HFF-Myc (cell line): ENCODE measurements around the gene FBXL17.

Experiments used
- DNase-seq: peaks from one replicate; pipeline ENCODE4 v3.0.0-alpha.2; 2011; ENCODE audit warnings: low read depth; ENCODE audit errors: extremely low read depth
- H3K4me3 ChIP-seq: replicated peaks from 2 replicates; pipeline ENCODE4 v1.5.1; 2011; ENCODE audit warnings: low read depth, mild to moderate bottlenecking, control low read depth, low read length
- TF ChIP-seq, protein P1 (sequence below): IDR thresholded peaks from 2 replicates; pipeline ENCODE4 v1.5.1; 2012; ENCODE audit warnings: mild to moderate bottlenecking, low read depth, low read length, control low read depth; ENCODE audit errors: missing control alignments

FBXL17 gene

DNA sequence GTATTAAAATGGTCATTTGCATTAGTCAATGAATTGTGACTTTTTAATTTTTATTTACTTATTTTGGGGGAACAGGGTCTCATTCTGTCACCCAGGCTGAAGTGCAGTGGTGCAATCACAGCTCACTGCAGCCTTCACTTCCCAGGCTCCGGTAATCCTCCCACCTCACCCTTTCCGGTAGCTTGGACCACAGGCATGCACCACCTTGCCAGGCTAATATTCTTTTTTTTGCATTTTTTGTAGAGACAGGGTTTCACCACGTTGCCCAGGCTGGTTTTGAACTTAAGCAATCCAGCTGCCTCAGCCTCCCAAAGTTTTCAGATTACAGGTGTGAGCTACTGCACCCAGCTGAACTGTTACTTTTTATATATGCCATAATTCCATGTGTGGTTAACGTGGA lies 143.4 kb downstream of the FBXL17 start:
- TF ChIP-seq, protein P1, sequence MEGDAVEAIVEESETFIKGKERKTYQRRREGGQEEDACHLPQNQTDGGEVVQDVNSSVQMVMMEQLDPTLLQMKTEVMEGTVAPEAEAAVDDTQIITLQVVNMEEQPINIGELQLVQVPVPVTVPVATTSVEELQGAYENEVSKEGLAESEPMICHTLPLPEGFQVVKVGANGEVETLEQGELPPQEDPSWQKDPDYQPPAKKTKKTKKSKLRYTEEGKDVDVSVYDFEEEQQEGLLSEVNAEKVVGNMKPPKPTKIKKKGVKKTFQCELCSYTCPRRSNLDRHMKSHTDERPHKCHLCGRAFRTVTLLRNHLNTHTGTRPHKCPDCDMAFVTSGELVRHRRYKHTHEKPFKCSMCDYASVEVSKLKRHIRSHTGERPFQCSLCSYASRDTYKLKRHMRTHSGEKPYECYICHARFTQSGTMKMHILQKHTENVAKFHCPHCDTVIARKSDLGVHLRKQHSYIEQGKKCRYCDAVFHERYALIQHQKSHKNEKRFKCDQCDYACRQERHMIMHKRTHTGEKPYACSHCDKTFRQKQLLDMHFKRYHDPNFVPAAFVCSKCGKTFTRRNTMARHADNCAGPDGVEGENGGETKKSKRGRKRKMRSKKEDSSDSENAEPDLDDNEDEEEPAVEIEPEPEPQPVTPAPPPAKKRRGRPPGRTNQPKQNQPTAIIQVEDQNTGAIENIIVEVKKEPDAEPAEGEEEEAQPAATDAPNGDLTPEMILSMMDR, result no peak
- DNase-seq, result no peak
- no peak overlapping the region for H3K4me3 ChIP-seq

DNA sequence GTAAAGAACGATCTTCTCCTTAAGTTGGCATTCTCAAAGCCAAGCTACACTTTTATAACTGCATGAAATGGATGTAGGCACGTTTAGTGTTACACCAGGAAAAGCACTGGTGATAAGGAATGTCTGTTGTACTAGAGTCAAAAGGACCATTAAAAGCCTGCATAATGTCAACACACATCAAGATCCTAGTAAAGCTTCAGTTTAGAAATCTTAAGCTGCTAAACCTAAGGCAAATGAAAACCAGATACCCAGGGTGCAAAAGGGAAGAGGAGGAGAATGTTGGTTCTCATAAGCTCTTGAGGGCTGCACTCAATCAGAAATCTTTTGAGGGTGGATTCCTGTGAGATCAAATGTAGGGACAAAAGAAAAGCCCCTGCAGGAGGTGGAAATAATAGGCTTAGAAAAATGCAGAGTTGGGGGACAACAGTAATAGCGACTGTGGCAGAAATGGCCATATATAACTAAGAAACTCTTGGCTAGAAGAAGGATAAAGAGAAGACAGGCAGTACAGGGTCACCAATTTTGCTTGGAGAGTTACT lies 148.2 kb downstream of the FBXL17 start:
- DNase-seq, result no peak
- TF ChIP-seq, protein P1, result no peak
- H3K4me3 ChIP-seq, result no peak overlapping the region

DNA sequence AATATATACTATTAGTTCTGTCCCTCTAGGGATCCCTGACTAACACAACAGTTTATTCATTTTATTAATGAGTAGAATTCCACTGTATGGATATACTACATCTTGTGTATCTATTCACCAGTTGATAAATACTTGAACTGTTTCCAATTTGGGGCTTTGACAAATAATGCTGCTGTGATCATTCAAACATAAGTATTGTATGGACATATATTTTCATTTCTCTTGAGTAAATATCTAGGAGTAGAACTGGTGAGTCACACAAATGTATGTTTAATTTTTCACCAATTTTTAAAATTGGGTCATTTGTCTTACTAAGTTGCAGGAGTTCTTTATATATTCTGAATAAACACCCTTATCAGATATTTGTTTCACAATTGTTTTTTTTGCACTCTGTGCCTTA lies 149.1 kb downstream of the FBXL17 start:
- DNase-seq, result no peak
- H3K4me3 ChIP-seq, result no peak overlapping the region
- TF ChIP-seq, protein P1, result no peak

DNA sequence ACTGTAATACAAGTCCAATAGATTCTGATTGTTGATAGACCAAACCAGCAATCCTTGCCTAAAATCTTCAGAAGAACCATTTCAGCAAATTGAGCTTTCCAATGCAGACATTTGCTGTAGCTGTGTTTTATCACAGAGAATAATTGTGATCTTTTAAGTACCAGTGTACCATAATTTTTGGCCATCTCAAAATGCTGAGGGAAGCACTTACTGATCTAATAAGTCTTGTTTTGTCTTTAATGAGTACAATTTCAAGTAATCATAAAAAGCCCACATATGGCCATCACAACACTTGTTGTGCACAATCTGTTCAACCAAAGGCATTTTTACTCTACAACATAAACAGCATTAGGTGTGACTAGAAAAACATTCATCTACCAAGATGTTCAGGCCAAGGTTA lies 159.9 kb downstream of the FBXL17 start:
- TF ChIP-seq, protein P1, result no peak
- DNase-seq, result no peak

DNA sequence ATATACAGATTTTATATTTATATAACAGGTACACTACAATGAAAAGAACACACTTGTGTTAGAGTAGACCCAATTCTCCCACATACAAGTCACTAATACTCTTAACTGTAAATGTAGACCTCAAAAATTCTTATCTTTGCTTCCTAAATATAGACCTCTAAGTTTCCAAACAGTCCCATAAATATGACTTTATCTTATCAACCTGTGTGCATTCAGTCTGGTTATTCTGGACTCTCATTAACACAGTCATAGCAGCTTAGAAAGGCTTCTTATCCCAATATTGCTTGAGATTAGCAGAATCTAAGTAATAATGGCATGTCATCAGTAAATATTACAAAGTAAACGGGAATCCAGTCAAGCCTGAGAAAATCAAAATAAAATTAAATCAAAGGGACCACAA lies 161.1 kb downstream of the FBXL17 start:
- H3K4me3 ChIP-seq, result no peak overlapping the region
- TF ChIP-seq, protein P1, result no peak
- DNase-seq, result no peak

More for the DNA sequence above, 159.9 kb downstream of the FBXL17 start:
- H3K4me3 ChIP-seq, result no peak overlapping the region

DNA sequence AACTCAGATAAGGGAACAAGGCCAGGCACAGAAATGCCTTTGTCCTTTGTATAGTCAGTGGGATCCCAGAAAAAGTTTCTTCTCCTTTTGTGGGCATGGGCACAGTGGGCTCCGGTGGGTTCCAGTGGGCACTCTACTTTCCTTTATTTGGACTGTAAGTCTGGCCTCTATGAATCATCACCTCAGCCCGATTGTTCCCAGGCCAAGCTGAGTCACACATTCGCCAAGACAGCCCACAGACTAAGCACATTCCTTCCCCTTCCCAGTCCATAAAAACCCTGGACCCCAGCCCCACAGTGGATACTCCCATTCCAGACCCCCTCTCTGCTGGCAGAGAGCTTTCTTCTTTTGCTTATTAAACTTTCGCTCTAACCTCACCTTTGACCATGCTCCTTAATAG lies 165.0 kb downstream of the FBXL17 start:
- no peak overlapping the region for H3K4me3 ChIP-seq
- DNase-seq, result no peak
- TF ChIP-seq, protein P1, result no peak

DNA sequence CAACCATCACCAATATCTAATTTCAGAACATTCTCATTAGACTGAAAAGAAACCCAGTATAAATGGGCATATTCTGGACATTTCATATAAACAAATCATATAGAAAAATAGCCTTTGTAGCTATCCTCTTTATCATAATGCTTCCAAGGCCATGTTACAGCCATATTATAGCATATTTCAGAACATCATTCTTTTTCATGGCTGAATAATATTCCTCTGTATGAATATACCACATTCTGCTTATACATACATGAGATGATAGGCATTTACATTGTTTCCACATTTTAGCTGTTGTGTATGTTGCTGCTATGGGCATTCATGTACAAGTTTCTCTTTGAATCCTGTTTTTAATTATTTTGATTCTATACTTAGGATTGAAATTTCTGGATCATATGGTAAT lies 167.0 kb downstream of the FBXL17 start:
- no peak for DNase-seq
- TF ChIP-seq, protein P1, result no peak
- H3K4me3 ChIP-seq, result no peak overlapping the region
